ENCODE measurements around the gene GPR146.
A peak's percentile ranks its signal among the peaks of the same experiment; 100 is the strongest.

GPR146 gene

DNA sequence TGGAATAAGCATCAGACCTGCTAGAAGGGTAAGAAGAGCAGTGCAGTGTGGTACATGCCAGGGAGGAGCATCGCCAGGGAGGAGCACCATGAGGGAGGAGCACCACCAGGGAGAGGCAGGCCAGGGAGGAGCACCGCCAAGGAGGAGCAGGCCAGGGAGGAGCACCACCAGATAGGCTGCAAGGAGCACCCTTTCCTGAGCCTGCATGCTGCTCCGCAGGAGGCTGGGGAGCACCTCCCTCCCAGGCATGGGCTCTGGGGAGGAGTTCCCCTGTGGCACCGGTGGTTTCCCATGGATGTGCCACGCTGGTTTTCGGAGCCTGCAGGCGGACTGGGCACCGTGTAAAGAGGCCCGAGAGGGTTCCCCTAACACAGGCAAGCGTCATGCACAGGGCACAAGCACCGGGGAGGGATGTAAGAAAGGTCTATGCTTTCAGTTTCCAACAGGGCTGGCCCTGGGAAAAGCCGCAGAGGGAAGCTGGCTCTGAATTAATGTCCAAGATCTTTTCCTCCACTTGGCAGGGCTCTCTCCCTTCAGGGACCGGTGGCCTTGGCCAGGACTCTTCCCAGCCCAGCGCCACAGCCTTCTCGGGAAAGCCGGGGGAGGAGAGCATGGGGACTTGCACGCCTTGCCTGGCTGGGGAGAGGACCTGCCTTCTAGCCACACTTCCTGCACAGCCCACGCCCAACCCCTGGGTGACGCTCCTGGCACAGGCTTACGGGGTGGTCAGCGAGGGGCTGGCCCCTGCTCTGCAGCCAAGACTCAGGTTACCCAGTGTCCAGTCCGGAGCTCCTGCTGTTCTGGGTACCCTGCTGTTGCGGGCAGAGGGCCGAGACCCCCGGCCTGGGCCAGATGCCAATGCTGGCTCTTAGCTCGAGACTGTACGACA, 32.1 kb downstream of the GPR146 start:
- no peak for DNase-seq (ENCODE audit: low read depth, low spot score)

DNA sequence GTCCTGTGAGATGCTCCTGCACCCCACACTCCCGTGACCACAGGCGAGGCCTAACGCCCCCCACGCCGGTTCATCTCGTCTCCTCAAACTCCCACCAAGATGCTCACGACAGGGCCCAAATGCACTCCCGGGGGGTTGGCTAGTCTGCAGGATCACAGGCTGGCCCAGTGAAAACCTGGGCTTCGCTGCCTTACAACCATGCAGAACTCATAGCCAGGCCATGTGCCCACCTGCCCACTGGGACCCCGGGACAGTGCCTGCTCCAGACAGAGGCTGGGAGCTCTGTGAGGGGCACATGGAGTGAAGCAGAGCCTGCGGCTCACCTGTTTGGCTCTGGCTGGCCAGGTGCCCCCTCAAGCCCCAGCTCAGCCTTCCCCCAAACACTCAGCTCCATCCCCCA, 34.2 kb downstream of the GPR146 start:
- DNase-seq (ENCODE audit: low read depth, low spot score): no peak

DNA sequence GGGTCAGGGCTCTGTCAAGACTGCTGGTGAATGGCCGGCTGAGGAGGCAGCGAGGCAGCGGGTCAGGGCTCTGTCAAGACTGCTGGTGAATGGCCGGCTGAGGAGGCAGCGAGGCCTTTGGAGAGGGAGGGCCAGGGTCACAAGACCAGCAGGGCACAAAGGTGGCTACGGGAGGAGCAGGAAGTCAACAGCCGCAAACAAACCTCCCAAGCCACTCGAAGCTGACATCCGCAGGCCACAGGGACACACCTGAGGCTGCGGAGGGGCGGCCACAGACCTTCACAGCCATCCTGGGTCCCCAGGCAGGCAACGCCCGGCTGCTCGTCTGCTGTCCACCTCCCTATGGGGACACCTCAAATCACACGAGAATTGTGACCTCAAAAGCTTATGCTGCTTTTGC, 34.6 kb downstream of the GPR146 start:
- DNase-seq (ENCODE audit: low read depth, low spot score): no peak

DNA sequence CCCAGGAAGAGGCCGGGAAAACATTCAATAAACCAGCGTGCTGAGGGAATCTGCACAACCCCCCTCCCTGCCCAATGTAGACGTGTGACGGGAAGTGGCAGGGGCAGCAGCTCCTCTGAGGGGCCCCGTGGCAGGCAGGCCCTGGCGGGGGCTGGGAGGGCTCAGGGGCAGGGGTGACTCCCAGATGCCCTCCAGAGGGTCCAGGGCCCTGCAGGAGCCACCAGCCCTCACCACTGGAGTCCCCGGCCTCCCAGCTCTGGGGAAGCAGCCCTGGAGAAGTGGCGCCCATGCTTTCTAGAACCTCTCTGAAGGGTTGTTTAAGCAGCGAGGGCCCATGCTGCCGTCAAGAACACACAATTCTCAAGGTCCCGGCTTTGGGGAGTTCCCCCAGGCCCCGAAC, 35.2 kb downstream of the GPR146 start:
- no peak for DNase-seq (ENCODE audit: low read depth, low spot score)

DNA sequence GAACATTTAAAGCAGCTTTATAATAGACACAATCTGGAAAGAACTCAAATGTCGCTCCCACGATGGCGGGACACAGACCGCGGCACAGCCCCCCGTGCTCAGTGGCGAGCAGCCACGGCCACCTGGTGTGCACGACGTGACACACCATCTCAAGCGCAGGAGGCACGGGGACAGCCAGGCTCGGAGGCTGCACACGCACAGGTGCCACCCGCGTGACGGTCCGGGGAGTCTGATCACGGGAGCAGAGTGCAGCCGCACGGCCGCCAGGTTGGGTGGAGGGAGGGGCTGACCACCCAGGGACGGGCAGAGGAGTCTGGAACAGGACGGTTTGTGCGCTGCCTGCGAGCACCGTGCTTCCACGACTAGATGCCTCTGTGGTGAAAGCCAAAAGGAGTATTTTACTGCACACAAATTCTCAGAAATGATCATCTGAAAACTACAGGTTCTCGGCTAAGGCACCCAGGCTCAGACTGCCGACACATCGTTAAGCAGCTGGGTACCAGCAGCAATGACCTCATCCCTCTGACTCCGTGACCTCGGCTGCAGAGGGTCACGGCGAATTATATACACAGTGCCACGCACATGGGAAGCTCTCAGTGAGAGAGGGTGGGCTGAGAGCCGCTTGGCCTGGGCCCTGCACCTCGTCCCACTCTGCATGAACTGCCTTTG, 36.0 kb downstream of the GPR146 start:
- DNase-seq (ENCODE audit: low read depth, low spot score): no peak

DNA sequence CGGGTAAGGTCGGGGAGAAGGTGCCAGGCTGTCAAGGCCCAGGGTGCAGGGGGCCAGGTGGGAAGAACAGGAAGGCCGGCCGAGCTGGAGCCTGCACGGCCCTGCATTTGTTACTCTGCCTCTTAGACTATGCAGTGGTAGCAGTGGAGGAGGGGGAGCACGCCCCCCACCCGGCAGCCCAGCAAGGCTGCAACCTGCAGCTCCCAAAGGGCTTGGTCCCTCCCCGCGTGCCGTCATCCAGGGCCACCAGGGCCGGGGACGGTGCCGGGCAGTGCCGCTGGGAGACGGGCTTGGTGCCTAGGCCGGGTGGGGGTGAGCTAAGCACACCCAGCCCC, 36.5 kb downstream of the GPR146 start:
- no peak for DNase-seq (ENCODE audit: low read depth, low spot score)

DNA sequence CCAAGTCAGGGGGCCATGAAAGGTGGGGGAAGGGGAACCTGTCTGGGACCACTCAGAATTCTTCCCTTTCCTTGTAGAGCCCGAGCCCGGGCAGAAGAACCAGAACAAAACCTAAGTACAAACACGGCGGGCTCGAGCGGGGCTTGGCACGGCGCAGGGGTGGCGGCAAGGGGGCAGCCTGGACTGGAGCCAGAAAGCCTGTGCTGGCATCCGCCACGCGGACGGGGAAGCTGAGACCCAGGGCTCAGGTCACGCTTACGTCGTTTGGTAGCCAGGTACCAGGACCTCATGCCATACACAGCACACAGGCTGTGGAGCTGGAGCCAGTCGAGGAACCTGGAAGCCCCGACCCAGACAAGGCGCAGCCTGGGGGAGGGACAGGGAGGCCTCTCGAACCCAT, 37.0 kb downstream of the GPR146 start:
- no peak for DNase-seq (ENCODE audit: low read depth, low spot score)

DNA sequence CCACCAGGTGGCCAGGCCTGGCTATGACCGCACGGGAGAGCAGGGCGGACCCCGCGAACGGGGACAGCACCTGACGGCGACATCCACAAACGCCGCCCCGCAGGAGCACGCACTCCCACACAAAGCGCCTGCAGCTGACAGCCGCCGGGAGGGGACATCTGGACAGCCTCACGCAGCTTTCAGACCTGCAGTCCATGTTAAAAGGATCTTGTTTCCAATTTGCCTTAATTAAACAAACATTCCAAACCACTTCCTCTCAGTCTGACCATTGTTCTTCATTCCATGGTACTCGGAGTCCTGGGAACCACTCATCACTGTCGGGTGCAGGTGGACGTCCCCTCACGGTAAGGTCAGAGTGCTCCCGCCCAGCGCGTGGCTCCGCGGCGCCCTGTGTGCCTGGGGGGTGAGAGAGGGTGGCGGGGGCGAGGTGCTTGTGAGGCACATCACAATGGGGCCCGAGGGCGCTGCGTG, 37.6 kb downstream of the GPR146 start:
- DNase-seq (ENCODE audit: low read depth, low spot score): no peak

DNA sequence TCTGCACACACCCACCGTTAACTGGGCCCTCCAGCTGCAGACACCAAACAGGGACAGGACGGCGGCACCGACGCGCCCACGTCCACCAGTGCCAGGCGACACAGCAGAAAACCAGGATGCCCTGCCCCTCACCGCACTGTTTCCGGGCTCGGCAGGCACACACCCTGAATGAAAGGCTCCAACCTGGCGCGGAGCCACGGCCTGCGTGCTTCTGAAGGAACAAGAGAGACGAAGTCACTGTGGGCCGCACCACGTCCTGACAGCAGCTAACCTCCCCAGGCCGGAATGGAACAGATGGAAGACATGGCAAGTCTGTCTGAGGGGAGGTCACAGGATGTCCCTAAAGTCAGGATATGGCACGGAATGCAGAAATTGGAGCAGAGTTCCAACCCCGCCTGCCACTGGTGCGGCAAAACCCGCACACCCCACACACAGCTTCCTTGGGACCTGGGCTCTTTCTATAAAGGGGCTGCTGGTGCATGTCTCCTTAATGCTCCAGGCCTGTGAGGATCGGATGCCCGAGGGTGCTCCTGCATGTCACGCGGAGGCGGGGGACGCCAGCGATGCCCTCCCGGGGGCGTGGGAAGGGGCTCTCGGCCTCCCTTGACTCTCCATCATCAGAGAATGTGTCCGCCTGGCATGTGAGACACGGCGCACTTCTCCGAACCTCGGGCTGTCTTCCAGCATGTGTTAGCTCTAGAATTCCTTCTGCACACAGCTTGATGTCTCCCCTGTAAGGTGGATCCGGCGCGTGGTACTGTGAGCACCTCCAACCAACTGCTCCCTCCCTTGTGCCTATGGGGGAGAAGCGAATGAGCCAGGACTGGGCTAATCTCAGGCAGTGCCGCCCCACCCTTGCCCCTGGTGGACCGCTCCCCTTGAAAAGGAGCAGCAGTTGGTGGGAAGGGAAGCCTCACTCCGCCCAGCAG, 39.6 kb downstream of the GPR146 start:
- no peak for DNase-seq (ENCODE audit: low read depth, low spot score)

DNA sequence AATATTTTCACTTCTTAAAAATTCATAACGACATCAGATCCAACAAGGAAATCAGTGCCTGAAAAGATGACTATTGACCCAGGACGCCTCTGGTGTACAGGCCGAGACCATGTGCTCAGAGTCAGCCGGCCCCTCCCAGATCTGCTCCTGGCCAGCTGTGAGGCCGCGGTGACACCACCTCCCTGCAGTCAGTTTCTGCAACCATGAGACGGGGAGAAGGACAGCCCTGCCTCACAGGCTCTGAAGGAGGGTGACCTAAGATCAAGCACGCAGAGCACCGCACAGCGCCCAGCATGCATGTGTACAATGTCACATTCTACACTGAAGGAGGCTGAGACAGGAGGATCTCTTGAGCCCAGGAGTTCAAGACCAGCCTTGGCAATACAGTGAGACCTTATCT, 40.9 kb downstream of the GPR146 start:
- DNase-seq (ENCODE audit: low read depth, low spot score): no peak

DNA sequence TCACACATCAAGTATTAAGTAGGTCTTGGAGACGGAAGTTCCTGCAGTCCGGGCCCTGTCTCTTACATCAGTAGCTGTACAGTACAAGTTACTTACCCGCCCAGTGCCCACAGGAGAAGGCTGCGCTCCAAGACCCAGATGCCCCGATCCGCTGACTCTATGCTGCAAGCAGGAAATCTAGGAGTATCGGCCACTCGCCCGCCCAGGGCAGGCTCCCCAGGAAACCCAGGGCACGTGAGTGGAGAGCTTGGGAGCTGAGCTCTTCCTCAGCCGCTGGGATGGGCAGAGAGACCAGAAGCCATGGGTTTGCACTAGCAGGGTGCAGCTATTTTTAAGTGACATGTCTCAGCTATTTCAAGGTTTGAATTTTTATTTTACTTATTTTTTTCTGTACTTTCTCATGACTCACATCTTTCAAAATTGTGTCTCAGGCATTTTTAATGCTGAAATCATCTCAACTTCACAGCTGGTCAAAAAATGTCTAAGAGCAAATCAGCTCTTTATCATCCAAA, 41.6 kb downstream of the GPR146 start:
- no peak for DNase-seq (ENCODE audit: low read depth, low spot score)

DNA sequence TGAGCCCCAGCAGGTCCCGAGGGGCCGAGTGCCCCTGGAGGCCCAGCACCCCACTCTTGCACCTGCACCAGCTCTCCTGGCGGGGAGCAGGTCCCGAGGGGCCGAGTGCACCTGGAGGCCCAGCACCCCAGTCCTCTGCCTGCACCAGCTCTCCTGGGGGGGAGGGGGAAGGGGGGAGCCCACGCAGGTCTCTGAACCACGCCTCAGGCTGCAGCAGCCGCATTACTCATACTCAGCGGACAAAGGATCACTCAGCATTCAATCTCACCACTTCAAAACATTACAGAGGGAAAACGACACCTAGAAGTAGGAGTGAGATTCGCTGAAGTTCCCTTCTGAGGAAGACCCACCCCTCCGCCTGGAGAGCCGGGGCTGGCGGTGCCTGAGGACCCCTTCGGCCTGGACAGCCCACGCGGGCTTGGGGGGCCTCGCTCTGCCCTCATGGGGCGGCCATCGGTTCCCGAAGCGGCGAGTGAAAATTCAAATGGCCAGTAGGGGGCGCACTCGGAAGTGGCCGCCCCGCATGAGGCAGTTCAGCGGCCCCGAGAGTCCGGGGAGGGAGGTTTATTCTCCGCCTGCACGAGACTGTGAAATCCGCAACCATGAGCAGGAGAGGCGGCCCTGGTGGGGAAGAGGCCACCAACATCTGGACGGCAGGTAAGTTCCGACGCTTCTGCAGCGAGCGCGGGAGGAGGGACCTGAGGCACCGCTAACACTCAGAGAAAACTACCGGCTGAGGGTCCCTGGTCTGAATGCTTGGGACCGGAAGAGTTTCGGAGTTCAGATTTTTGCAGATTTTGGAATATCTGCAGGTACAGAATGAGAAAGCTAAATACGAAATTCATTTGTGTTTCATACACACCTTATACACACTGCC, 42.5 kb downstream of the GPR146 start:
- peak; percentile 41 for DNase-seq (ENCODE audit: low read depth, low spot score)

DNA sequence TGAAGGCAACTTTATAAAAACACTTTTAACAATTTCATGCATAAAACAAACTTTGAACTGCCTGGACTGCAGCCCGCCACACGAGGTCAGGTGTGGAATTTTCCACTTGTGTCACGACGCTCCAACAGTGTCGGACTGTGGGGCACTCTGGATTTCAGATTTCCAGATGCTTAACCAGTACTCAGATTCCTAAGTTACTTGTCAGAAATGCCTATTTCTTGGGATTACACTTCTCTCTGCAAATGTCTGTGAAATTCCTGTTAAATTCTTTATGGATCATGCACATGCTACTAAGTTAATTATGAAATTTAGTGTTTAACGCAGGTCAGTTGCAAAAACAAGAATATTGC, 43.1 kb downstream of the GPR146 start:
- no peak for DNase-seq (ENCODE audit: low read depth, low spot score)

DNA sequence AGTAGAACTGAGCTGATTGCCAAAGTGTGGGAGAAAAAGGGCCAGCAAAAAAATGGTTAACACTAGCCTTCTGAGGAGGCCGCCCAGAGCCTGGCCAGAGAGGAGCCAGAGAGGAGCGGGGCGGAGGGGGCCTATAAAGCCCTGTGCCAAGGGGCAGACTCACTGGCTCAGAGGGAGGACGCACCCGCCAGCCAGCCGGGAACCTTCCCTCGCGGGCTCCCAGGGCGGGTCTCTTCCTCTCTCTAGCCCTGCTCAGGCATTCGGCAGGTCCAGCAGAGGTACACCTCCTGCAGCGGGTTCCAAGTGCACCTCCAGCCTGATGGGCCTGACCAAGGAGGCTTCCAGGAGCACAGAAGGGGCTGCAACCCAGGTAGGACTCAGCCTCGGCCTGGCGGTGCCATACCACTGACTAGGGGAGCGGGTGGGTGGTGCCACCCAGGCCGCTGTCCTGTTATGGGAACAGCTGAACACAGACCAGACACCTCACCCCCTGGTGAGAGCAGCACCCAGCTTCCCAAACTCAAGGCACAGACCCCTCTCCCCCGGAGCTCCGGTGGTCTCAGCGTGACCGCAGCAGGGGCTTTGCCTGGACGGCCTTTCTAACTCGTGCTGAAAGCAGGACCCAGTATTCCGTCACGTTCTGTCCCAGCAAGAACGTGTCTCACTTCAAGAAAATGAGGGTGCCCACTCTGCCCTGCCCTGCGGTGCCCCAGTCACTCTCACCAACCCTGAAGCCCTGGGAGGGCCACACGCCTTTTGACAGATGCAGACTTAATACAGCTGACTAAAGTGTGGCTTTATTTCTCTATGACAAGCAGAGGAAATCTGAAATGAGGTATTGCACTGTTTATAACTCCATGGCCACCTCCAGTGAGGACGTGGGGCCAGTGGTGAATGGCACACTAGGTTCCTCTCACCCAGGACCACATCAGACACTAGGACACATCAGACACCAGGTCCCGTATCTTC, 43.9 kb downstream of the GPR146 start, which contains the start of gene GPER1:
Gene GPER1, plus strand, starts transcription at position 162 of the 969 bp plus-strand sequence. CDS start 3,616 bp downstream, outside the sequence.
- DNase-seq (ENCODE audit: low read depth, low spot score): no peak

DNA sequence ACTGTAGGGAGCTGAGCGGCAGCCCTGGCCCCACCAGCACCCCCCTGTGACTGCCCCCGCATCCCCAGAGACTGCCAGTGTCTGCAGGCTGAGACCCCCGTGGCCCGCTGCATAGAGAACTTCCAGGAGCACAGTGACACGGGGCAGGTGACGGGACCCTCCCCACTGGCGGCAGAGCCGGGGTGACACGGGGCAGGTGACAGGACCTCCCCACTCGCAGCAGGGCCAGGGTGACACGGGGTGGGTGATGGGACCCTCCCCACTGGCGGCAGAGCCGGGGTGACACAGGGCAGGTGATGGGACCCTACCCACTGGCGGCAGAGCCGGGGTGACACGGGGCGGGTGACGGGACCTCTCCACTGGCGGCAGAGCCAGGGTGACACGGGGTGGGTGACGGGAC, 45.9 kb downstream of the GPR146 start:
- no peak for DNase-seq (ENCODE audit: low read depth, low spot score)

DNA sequence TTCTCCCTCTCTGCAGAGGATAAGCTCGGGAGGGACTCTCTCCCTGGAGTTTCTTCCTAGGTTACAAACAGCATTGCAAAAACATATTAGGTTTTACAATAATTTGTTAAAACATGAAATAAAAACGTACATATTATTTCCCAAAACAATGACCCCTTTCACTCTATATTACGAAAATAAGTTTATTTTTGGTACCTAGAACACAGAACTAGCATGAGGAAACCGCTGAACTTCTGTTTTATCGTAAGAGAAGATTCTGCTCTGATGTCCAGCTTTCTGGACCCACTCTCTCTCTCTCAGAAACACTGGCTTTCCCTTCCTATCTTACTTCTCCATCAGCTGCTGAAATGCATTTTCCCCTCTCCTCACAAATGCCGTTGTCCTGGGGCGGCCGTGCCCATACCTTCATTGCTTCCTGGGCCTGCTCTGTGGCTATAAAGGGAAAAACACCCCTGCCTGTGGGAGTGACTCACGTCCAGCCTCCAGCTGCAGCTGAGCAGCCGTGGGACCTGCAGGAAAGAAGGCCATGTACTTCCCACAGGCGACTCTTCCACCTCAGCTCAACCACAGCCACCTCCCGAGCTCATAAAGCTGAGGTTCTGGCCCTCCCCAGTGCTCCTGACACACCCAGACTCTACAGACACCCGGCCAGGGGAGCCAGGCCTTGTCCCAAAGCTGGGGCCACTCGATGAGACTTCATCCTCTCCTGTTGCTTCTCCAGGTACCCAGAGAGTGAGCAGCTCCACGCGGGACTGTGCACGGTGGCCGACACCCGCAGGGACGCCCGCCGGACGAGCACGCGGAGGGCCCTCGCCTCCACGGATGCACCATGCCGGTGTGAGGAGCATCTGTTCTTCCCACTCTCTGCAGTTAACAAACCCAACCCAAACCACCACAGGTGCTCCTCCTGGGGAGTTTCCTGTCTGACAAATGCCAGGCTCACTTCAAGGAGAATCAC, 46.6 kb downstream of the GPR146 start:
- DNase-seq (ENCODE audit: low read depth, low spot score): no peak

DNA sequence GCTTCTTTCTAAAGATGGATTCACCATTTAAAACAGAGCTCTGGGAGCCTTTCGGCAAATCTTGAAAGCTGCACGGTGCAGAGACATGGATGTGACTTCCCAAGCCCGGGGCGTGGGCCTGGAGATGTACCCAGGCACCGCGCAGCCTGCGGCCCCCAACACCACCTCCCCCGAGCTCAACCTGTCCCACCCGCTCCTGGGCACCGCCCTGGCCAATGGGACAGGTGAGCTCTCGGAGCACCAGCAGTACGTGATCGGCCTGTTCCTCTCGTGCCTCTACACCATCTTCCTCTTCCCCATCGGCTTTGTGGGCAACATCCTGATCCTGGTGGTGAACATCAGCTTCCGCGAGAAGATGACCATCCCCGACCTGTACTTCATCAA, 47.3 kb downstream of the GPR146 start:
- no peak for DNase-seq (ENCODE audit: low read depth, low spot score)

DNA sequence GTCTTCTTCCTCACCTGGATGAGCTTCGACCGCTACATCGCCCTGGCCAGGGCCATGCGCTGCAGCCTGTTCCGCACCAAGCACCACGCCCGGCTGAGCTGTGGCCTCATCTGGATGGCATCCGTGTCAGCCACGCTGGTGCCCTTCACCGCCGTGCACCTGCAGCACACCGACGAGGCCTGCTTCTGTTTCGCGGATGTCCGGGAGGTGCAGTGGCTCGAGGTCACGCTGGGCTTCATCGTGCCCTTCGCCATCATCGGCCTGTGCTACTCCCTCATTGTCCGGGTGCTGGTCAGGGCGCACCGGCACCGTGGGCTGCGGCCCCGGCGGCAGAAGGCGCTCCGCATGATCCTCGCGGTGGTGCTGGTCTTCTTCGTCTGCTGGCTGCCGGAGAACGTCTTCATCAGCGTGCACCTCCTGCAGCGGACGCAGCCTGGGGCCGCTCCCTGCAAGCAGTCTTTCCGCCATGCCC, 47.9 kb downstream of the GPR146 start:
- DNase-seq (ENCODE audit: low read depth, low spot score): no peak
